ENCODE results near the gene DNAAF3.

The DNAAF3 gene

DNA sequence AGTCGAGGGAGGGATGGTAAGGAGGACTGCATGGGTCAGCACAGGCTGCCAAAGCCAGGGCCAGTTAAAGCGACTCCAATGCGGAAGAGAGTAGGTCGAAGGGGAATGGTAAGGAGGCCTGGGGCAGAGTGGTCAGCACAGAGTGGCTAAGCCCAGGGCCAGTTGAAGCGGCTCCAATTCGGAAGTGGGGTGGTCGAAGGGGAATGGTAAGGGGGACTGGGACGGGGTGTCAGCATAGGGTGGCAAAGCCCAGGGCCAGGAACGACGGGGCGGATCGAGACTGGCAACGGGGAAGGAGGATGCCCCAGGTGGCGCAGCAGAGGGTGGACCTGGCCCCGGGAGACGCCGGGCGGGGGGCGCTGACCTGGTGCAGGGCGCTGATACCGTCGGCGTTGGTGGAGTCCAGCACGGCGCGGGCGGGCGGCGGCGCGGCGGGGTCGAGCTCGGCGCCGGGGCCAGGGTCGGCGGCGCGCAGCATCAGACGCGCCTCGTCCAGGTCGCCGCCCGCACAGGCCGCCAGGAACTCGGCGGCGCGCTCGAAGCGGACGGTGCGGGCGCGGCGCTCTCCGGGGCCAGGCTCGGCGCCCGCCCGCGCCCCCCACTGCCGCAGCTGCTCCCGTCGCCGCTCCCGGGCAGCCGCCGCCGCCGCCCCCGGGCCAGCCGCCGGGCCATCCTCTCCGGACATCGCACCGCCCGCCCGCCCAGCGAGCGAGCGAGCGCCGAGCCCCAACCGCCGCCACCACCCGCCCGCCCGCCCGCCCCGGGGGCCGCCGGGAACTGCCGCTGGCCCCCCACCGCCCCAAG, 49.4 kb downstream of the DNAAF3 start, which contains the start of gene PPP1R12C:
TSS of gene PPP1R12C (minus strand) at position 779 of the 804 bp plus-strand sequence. CDS start at position 685, 94 bp downstream.
- no peak for DNase-seq (ENCODE audit: low read depth in 2 of 3, low spot score in 1 of 3)

- DNase-seq (ENCODE audit: low read depth in 2 of 3, low spot score in 1 of 3): peak; percentile 40 to 62 (median 41)
Observed at GRCh38 chr19:55116232-55116858, 50.1 kb downstream of the DNAAF3 start.

DNA sequence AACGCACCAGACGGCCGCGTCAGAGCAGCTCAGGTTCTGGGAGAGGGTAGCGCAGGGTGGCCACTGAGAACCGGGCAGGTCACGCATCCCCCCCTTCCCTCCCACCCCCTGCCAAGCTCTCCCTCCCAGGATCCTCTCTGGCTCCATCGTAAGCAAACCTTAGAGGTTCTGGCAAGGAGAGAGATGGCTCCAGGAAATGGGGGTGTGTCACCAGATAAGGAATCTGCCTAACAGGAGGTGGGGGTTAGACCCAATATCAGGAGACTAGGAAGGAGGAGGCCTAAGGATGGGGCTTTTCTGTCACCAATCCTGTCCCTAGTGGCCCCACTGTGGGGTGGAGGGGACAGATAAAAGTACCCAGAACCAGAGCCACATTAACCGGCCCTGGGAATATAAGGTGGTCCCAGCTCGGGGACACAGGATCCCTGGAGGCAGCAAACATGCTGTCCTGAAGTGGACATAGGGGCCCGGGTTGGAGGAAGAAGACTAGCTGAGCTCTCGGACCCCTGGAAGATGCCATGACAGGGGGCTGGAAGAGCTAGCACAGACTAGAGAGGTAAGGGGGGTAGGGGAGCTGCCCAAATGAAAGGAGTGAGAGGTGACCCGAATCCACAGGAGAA, 50.9 kb downstream of the DNAAF3 start:
- DNase-seq (ENCODE audit: low read depth in 2 of 3, low spot score in 1 of 3): no peak

DNA sequence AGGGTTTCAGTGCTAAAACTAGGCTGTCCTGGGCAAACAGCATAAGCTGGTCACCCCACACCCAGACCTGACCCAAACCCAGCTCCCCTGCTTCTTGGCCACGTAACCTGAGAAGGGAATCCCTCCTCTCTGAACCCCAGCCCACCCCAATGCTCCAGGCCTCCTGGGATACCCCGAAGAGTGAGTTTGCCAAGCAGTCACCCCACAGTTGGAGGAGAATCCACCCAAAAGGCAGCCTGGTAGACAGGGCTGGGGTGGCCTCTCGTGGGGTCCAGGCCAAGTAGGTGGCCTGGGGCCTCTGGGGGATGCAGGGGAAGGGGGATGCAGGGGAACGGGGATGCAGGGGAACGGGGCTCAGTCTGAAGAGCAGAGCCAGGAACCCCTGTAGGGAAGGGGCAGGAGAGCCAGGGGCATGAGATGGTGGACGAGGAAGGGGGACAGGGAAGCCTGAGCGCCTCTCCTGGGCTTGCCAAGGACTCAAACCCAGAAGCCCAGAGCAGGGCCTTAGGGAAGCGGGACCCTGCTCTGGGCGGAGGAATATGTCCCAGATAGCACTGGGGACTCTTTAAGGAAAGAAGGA, 51.8 kb downstream of the DNAAF3 start:
- no peak for DNase-seq (ENCODE audit: low read depth in 2 of 3, low spot score in 1 of 3)

GRCh38 chr19:55113570-55114039, 52.8 kb downstream of the DNAAF3 start:
- no peak for DNase-seq (ENCODE audit: low read depth in 2 of 3, low spot score in 1 of 3)

DNA sequence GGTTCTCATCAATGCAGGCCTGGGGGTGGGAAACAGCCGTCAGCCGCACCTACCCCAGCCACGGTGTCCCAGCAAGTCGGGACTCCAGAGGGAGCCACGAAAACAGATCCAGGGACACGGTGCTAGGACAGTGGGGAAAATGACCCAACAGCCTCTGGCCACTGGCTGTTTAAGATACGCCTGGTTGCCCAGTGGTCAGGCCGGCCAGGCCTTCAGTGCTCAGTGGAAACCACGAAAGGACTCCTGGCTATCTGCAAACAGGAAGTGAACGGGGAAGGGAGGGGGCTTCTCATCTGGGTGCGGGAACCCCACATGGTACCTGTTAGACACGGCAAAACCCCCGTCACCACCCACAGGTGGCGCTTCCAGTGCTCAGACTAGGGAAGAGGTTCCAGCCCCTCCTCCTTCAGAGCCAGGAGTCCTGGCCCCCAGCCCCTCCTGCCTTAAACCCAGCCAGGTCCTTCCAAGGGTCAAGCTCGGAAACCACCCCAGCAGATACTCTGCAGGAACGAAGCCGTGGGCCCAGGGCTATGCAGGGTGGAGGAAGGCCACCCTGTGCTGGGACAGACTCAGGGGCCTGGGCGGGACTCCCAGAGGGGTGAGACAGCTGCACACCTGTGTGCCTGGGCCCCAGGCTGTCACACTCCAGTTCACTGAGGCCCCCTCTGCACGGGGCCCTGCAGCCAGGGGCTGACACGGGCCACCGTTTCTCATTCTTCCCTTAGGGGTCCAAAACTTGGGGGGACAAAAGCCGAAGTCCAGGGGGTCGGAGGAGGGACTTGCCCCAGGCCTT, 53.4 kb downstream of the DNAAF3 start:
- no peak for DNase-seq (ENCODE audit: low read depth in 2 of 3, low spot score in 1 of 3)

DNA sequence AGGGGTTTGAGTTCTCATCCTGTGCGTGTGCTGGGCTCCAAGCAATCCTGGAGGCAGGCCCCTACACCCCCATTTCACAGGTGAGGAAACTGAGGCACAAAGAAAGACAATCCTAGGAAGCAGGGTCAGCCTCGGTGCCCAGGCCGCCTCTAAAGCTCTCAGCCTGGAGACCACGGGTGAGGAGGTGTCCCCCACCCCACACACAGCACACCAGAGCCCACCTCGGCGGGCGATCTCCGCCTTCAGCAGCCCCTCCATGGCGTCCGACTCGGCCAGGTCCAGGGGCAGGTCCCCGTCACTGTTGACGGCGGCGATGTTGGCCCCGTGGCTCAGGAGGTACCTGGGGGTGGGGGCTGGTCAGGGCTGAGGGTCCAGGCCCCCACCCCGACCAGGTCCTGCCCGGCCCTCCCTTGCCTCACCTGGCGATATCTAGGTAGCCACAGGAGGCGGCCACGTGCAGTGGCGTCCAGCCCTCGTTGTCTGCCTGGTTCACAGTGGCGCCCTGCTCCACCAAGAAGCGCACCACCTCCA, 54.1 kb downstream of the DNAAF3 start:
- DNase-seq (ENCODE audit: low read depth in 2 of 3, low spot score in 1 of 3): no peak

DNA sequence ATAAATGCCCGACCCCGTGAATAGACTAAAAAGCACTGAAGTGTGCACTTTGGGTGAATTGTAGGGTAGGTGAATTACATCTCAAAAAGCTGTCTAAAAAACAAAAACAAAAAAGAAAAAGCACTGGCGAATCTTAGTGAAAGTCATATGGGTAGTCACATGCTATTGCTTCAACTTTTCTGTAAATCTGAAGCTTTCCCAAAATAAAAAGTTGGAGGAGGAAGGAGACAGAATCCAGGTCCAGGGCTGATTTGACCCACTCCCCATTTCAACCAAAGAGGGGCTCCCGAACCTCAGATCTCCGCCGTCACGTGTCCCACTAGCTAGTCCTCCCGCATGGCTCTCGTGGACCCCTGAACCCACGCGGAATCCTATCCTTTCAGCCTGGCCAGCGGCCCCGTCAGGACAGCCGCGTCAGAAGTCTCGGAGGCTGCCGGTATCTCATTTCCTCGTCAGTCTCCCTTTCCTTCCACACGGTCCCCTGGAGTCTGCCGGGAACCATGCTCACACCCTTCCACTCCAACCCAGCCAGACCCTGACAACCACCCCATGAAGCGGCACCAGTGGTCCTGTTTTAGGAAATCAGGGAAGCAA, 55.1 kb downstream of the DNAAF3 start:
- no peak for DNase-seq (ENCODE audit: low read depth in 2 of 3, low spot score in 1 of 3)

- no peak for DNase-seq (ENCODE audit: low read depth in 2 of 3, low spot score in 1 of 3)
Observed at GRCh38 chr19:55109527-55110291, 56.7 kb downstream of the DNAAF3 start.
